ENCODE results near the gene SLC6A3. TPM values are rescaled to one million over a fixed set of nuclear protein-coding genes. Genes with fewer than 3 reads are reported as not detected.

The SLC6A3 gene
- total RNA-seq, 5 donors from 2014 or later (not counting 1 experiment from before 2014, with no cell fraction given), result 0.22 TPM; not detected in 4

DNA sequence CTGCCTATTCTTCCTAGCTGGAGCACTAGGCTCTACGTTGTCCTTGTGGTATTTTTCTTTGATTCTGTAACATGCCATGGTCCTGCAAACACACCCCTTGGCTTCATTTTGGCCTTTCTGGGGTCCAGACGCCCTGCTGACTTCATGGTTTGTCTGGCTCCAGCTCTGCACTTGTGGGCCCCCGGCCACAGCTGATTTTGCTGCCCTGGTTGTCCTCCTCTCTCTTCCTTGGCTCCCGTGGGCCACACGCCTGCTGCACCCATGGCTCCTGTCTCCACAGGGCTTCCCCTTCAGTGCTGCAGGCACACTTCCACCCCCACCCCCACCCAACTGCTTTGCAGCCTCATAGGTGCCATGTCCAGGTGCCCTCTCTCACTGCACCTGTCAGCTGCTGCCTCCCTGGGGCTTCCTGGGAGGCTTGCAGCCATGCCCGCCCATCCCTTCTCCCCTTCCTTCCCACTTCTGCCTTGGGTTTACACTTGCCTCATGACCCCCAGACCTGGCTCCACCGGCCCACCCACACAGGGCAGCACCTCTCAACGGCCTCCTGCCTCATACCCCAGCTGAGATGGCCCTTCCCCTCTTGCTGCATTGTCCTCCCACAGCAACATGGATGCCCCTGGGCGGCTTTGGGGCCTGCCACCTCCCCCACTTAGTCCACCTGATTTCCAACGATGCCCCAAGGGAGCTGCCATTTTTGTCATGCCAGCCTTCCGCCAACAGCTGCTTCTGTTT, 25.6 kb downstream of the SLC6A3 start:
- H3K4me3 Mint-ChIP-seq, result no peak overlapping the region
- peaks cover 0 to 19% of the 10 kb centered on the region in 2 experiments for H3K27me3 ChIP-seq (replicated peaks in 1 of 2; ENCODE audit: control insufficient read depth in 2 of 2, extremely low read depth in 1 of 2, insufficient read depth in 2 of 2, low read length in 1 of 2)
- 71% methylated on average over 11 of the region's 11 CpGs for WGBS (ENCODE audit: insufficient coverage)
- no peaks in the 10 kb centered on the region for H3K4me1 ChIP-seq (ENCODE audit: control insufficient read depth in 1 of 2, extremely low read depth in 1 of 2, insufficient read depth in 2 of 2, low read length in 2 of 2)
- H3K9me3 ChIP-seq, result no peaks in the 10 kb centered on the region
- no peak overlapping the region for H3K27ac Mint-ChIP-seq
- CTCF ChIA-PET, result no interaction called here
- no peaks in the 10 kb centered on the region for H3K36me3 ChIP-seq (ENCODE audit: control insufficient read depth in 2 of 2, extremely low read depth in 1 of 2, insufficient read depth in 1 of 2, low read length in 1 of 2)
- no peaks in the 10 kb centered on the region for H3K36me3 Mint-ChIP-seq
- peaks cover 3 to 4% of the 10 kb centered on the region in 2 donors for H3K27me3 Mint-ChIP-seq
- POLR2A ChIA-PET, result no interaction called here
- ATAC-seq (replicated peaks in 1 of 4) (no peak), DNase-seq (no peak)
- H3K4me3 ChIP-seq (ENCODE audit: control insufficient read depth in 1 of 2, extremely low read depth in 1 of 2, low read length in 1 of 2), result no peak overlapping the region
- H3K9me3 Mint-ChIP-seq, result peaks cover 0 to 4% (median 0%) of the 10 kb centered on the region in 3 donors
- no peaks in the 10 kb centered on the region for H3K4me1 Mint-ChIP-seq
- H3K27ac ChIP-seq (ENCODE audit: low read length), result no peak overlapping the region

DNA sequence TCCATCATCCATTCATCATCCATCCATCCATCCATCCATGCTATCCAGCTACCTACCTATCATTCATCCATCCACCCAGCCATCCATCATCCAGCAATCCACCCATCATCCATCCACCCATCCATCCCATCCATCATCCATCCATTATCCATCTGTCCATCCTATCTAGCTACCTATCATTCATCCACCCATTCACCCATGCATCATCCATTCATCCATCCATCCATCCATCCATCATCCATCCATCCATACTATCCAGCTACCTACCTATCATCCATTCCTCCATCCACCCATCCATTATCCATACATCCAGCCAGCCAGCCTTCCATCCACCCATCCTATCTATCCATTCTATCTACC, 26.3 kb downstream of the SLC6A3 start:
- Mint-ChIP-seq H3K27ac (no peak overlapping the region), H3K36me3 (no peaks in the 10 kb centered on the region), H3K4me1 (no peaks in the 10 kb centered on the region), H3K9me3 (peaks cover 0 to 4% (median 0%) of the 10 kb centered on the region in 3 donors), H3K4me3 (no peak overlapping the region), H3K27me3 (no peaks in the 10 kb centered on the region)
- Histone ChIP-seq H3K27me3 (replicated peaks in 1 of 2; ENCODE audit: control insufficient read depth in 2 of 2, extremely low read depth in 1 of 2, insufficient read depth in 2 of 2, low read length in 1 of 2) (peaks cover 0 to 18% of the 10 kb centered on the region in 2 experiments), H3K4me1 (ENCODE audit: control insufficient read depth in 1 of 2, extremely low read depth in 1 of 2, insufficient read depth in 2 of 2, low read length in 2 of 2) (no peaks in the 10 kb centered on the region), H3K27ac (ENCODE audit: low read length) (no peak overlapping the region), H3K9me3 (no peaks in the 10 kb centered on the region), H3K36me3 (ENCODE audit: control insufficient read depth in 2 of 2, extremely low read depth in 1 of 2, insufficient read depth in 1 of 2, low read length in 1 of 2) (no peaks in the 10 kb centered on the region), H3K4me3 (ENCODE audit: control insufficient read depth in 1 of 2, extremely low read depth in 1 of 2, low read length in 1 of 2) (no peak overlapping the region)
- no peak for DNase-seq
- ChIA-PET POLR2A (no interaction called here), CTCF (interaction anchor here in 1 of 2 donors (0.7 kb wide), 1 partner anchor 39 kb away, joined by 3 read pairs; no protein-coding TSS in a partner anchor)
- ATAC-seq (replicated peaks in 1 of 4), result no peak

DNA sequence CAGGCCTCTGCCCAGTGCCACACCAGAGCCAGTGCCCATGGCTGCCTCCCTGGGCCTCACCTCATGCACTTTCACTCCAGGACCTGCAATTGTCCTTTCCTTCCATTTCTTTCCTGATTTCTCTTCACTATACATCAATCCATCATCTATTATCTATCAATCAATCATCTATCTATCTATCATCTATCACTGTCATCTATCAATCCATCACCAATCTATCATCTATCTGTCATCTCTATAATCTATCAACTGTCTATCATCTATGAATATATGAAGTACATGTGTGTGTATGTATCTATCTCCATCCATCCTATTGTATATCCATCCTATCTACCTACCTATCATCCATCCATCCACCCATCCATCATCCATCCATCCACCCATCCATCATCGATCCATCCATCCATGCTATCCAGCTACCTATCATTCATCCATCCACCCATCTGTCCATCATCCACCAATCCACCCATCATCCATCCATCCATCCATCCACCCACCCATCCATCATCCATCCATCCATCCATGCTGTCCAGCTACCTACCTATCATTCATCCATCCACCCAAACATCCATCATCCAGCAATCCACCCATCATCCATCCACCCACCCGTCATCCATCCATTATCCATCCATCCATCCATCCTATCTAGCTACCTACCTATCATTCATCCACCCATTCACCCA, 26.9 kb downstream of the SLC6A3 start:
- Histone ChIP-seq H3K9me3 (no peaks in the 10 kb centered on the region), H3K27me3 (replicated peaks in 1 of 2; ENCODE audit: control insufficient read depth in 2 of 2, extremely low read depth in 1 of 2, insufficient read depth in 2 of 2, low read length in 1 of 2) (peaks cover 0 to 20% of the 10 kb centered on the region in 2 experiments), H3K4me3 (ENCODE audit: control insufficient read depth in 1 of 2, extremely low read depth in 1 of 2, low read length in 1 of 2) (no peak overlapping the region), H3K36me3 (ENCODE audit: control insufficient read depth in 2 of 2, extremely low read depth in 1 of 2, insufficient read depth in 1 of 2, low read length in 1 of 2) (no peaks in the 10 kb centered on the region), H3K4me1 (ENCODE audit: control insufficient read depth in 1 of 2, extremely low read depth in 1 of 2, insufficient read depth in 2 of 2, low read length in 2 of 2) (no peaks in the 10 kb centered on the region), H3K27ac (ENCODE audit: low read length) (no peak overlapping the region)
- 89% methylated on average over 2 of the region's 2 CpGs for WGBS (ENCODE audit: insufficient coverage)
- DNase-seq (no peak), ATAC-seq (replicated peaks in 1 of 4) (no peak)
- Mint-ChIP-seq H3K36me3 (no peaks in the 10 kb centered on the region), H3K27ac (no peak overlapping the region), H3K4me1 (no peaks in the 10 kb centered on the region), H3K9me3 (peaks cover 0 to 4% (median 0%) of the 10 kb centered on the region in 3 donors), H3K27me3 (no peaks in the 10 kb centered on the region), H3K4me3 (no peak overlapping the region)
- POLR2A ChIA-PET, result no interaction called here
- CTCF ChIA-PET, result interaction anchor here in 1 of 2 donors (0.7 kb wide), 1 partner anchor 38 kb away, joined by 3 read pairs; no protein-coding TSS in a partner anchor

GRCh38 chr5:1417586-1418225, 27.5 kb downstream of the SLC6A3 start:
- POLR2A ChIA-PET, result no interaction called here
- CTCF ChIA-PET, result no interaction called here
- no peak overlapping the region for H3K27ac ChIP-seq (ENCODE audit: low read length)
- Mint-ChIP-seq H3K4me3 (no peak overlapping the region), H3K4me1 (no peaks in the 10 kb centered on the region), H3K27me3 (no peaks in the 10 kb centered on the region), H3K9me3 (peaks cover 0 to 4% (median 0%) of the 10 kb centered on the region in 3 donors), H3K27ac (no peak overlapping the region), H3K36me3 (no peaks in the 10 kb centered on the region)
- DNase-seq, result no peak
- no peaks in the 10 kb centered on the region for H3K9me3 ChIP-seq
- H3K36me3 ChIP-seq (ENCODE audit: control insufficient read depth in 2 of 2, extremely low read depth in 1 of 2, insufficient read depth in 1 of 2, low read length in 1 of 2), result no peaks in the 10 kb centered on the region
- H3K27me3 ChIP-seq (replicated peaks in 1 of 2; ENCODE audit: control insufficient read depth in 2 of 2, extremely low read depth in 1 of 2, insufficient read depth in 2 of 2, low read length in 1 of 2), result peaks cover 0 to 23% of the 10 kb centered on the region in 2 experiments
- no peak for ATAC-seq (replicated peaks in 1 of 4)
- 69% methylated on average over 5 of the region's 6 CpGs for WGBS (ENCODE audit: insufficient coverage)
- H3K4me1 ChIP-seq (ENCODE audit: control insufficient read depth in 1 of 2, extremely low read depth in 1 of 2, insufficient read depth in 2 of 2, low read length in 2 of 2), result no peaks in the 10 kb centered on the region
- H3K4me3 ChIP-seq (ENCODE audit: control insufficient read depth in 1 of 2, extremely low read depth in 1 of 2, low read length in 1 of 2), result no peak overlapping the region

DNA sequence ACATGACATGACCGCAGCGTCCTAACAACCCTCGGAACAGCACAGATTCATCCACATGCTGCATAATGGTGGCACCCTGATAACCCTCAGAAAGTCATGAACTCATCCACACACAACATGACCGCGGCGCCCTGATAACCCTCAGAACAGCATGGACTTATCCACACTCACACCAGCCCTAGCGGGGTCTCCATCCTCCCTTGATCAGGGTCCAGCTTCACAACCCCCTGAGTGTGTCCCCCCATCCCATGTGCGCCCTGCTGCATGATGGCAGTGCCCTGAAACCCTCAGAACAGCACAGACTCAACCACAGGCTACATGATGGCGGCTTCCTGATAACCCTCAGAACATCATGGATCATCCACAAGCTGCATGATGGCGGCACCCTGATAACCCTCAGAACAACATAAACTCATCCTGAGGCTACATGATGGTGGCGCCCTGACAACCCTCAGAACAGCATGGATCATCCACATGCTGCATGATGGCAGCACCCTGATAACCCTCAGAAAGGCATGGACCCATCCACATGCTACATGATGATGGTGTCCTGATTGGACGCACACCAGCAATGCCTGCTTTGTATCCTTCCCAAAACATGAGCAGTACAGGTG, 28.3 kb downstream of the SLC6A3 start:
- no peak for DNase-seq
- Mint-ChIP-seq H3K9me3 (peaks cover 0 to 4% (median 0%) of the 10 kb centered on the region in 3 donors), H3K4me1 (no peaks in the 10 kb centered on the region), H3K36me3 (no peaks in the 10 kb centered on the region), H3K4me3 (no peak overlapping the region), H3K27me3 (peaks cover 3% of the 10 kb centered on the region in 2 donors), H3K27ac (no peak overlapping the region)
- no peak for ATAC-seq (replicated peaks in 1 of 4)
- WGBS (ENCODE audit: insufficient coverage), result 79% methylated on average over 12 of the region's 12 CpGs
- CTCF ChIA-PET, result no interaction called here
- H3K27ac ChIP-seq (ENCODE audit: low read length), result no peak overlapping the region
- POLR2A ChIA-PET, result no interaction called here
- H3K36me3 ChIP-seq (ENCODE audit: control insufficient read depth in 2 of 2, extremely low read depth in 1 of 2, insufficient read depth in 1 of 2, low read length in 1 of 2), result no peaks in the 10 kb centered on the region
- no peaks in the 10 kb centered on the region for H3K9me3 ChIP-seq
- H3K27me3 ChIP-seq (replicated peaks in 1 of 2; ENCODE audit: control insufficient read depth in 2 of 2, extremely low read depth in 1 of 2, insufficient read depth in 2 of 2, low read length in 1 of 2), result peaks cover 0 to 31% of the 10 kb centered on the region in 2 experiments
- H3K4me1 ChIP-seq (ENCODE audit: control insufficient read depth in 1 of 2, extremely low read depth in 1 of 2, insufficient read depth in 2 of 2, low read length in 2 of 2), result no peaks in the 10 kb centered on the region
- no peak overlapping the region for H3K4me3 ChIP-seq (ENCODE audit: control insufficient read depth in 1 of 2, extremely low read depth in 1 of 2, low read length in 1 of 2)

GRCh38 chr5:1415626-1416360, 29.4 kb downstream of the SLC6A3 start:
- H3K36me3 ChIP-seq (ENCODE audit: control insufficient read depth in 2 of 2, extremely low read depth in 1 of 2, insufficient read depth in 1 of 2, low read length in 1 of 2), result no peaks in the 10 kb centered on the region
- peaks cover 7% of the 10 kb centered on the region in 2 donors for H3K27me3 Mint-ChIP-seq
- no peak overlapping the region for H3K4me3 ChIP-seq (ENCODE audit: control insufficient read depth in 1 of 2, extremely low read depth in 1 of 2, low read length in 1 of 2)
- peaks cover 0 to 39% of the 10 kb centered on the region in 2 experiments for H3K27me3 ChIP-seq (replicated peaks in 1 of 2; ENCODE audit: control insufficient read depth in 2 of 2, extremely low read depth in 1 of 2, insufficient read depth in 2 of 2, low read length in 1 of 2)
- ATAC-seq (replicated peaks in 1 of 4) (no peak), DNase-seq (no peak)
- H3K4me3 Mint-ChIP-seq, result no peak overlapping the region
- H3K27ac ChIP-seq (ENCODE audit: low read length), result no peak overlapping the region
- no peak overlapping the region for H3K27ac Mint-ChIP-seq
- ChIA-PET POLR2A (no interaction called here), CTCF (no interaction called here)
- H3K36me3 Mint-ChIP-seq, result no peaks in the 10 kb centered on the region
- no peaks in the 10 kb centered on the region for H3K9me3 ChIP-seq
- 74% methylated on average over 16 of the region's 22 CpGs for WGBS (ENCODE audit: insufficient coverage)
- H3K4me1 Mint-ChIP-seq, result no peaks in the 10 kb centered on the region
- H3K9me3 Mint-ChIP-seq, result peaks cover 0 to 4% (median 0%) of the 10 kb centered on the region in 3 donors
- H3K4me1 ChIP-seq (ENCODE audit: control insufficient read depth in 1 of 2, extremely low read depth in 1 of 2, insufficient read depth in 2 of 2, low read length in 2 of 2), result peaks cover 0 to 4% of the 10 kb centered on the region in 2 experiments
